Fibroblast of skin of right quadriceps (primary cell): Measurements from ENCODE around the gene PIGN.

Source experiments
- DNase-seq: peaks from one replicate; pipeline ENCODE4 v3.0.0-alpha.2; 2013

Gene PIGN

DNA sequence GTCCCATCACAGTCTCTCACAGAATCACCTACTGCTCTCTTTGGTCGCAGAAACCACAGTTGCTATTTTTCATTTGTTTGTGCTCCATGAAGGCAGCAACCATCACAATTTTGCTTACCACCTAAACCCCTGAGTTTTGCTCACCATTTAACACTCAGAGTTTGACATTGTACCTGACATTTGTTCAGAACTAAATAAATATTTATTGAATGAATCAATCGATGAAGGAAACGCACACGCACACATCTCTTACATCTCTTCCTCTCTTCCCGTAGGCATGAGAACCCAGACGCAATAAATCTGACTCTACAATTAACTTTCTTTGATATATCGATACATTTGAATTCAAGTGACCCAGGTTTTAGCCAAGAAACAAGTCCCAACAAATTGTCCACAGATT, 188.5 kb downstream of the PIGN start:
- no peak for DNase-seq

DNA sequence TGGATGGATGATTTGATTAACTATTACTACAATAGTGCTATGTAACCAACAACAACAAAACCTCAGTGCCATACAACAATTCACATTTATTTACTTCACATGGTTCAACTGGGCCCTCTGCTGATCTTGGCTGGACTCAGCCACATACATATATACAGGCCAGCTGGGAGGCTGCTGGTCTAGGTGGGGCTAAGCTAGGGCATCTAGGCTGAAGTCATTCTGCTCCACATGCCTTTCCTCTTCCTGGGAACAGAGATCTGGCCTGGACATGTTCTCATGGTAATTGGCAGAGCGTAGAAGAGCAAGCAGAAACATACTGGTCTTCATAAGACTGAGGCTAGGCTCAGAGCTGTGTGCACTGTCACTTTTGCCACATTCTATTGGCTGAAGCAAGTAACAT, 191.2 kb downstream of the PIGN start:
- no peak for DNase-seq

DNA sequence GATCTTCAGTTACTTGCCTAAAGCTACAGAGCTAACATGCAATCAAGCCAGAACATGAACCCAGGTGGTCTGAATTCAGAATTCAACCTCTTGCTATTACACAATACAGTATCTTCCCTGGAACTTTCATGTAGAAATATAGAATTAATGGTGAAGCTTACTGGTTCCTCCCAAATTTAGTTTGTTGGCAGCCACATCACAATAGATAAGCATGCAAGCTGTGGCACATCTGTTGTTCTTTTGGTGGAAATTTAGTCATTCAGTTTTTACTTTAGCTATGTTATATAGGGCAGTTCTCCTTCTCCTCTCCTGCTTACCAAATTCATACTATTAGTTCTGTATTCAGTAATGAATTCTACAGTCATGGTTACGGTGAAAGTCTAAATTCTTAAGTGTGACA, 193.0 kb downstream of the PIGN start:
- DNase-seq, result no peak

DNA sequence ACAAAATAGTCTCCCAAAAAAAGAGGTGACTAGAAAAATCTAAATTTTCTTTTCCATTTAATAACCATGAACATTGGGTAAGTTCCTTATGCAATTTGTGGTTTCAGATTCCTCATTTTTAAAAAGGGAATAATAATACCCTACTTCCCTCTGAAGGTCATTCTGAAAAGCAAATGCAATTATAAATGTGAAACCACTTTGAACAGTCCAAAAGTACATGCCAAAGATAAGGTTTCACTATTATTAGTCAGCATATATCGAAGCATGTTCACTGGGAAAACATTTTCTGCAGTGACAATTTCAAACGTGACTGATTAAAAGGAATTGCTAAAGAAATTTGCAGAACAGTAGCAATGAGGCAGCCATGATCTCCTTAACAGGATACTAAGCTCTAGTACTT, 193.9 kb downstream of the PIGN start:
- DNase-seq, result peak; percentile 76

DNA sequence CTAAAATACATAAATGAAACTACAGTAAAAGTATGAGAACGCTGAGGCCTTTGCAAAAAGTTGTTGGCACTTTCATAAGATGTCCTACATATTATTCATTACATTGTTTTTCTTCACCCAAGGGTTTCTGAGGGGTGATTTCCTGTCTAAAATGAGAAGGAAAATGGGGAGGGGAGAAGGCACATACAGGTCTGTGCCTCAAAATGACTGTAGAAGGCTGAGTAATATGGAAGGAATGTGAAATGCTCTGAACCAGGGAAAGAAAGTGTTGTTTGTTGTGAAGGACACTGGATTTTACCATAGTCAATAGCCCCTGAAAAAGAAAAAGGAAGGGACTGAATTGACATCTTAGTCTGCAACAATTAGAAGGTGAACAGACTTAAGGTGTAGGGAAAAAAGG, 194.6 kb downstream of the PIGN start:
- peak; percentile 91 for DNase-seq

DNA sequence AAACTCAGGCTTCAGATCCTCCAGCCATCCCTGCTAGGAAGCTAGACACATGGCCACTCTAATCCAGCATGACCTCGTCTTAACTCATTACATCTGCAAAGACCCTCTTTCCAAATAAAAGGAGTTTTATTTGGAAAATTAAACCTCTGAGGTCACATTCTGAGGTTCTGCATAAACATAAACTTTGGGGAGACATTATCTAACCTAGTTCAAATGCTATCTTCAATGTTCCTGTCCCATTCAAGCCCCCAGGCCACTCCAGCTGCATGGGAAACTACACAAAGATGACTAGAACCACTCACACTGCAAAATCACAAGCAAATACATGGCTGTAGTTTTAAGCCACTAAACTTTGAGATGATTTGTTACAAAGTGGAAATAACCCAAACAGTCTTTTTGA, 195.0 kb downstream of the PIGN start:
- no peak for DNase-seq

DNA sequence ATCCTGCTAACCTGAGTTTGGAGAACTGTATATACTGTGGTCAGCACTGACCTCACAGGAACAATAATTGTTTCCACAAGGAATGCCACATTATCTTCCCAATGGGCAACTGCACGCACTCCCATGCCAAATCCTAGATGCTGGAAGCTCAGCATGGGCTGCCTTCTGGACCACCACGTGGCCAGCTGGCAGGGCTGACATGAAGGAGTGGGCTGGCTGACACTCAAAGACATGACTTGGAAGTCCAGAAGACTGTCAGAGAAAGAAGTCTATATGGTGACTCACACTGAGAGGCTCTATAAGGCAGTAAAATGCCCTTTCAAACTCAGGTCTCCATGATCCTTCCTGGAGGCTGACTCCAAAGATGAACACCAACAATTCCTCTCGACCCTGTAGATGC, 195.7 kb downstream of the PIGN start:
- DNase-seq, result peak; percentile 54
